Heart left ventricle (tissue), 16 donors: ENCODE data around the gene KDM2A. TPM values are rescaled to one million over a fixed set of nuclear protein-coding genes. Genes with fewer than 3 reads are reported as not detected.

ENCODE experiments used
- ATAC-seq, 4 donors: fragments of 200-7000 bp; cut with Tn5 transposase; one replicate each; pipeline ENCODE4 v1.9.1; 2020 to 2022; ENCODE audit warnings: moderate library complexity in 4 of 4, mild to moderate bottlenecking in 3 of 4, moderate number of reproducible peaks in 1 of 4
- DNase-seq, 5 donors: peaks; one replicate each; pipeline ENCODE4 v3.0.0-alpha.2; 2020
- H3K27ac ChIP-seq, 12 donors: fragments of 200-600 bp; sonication (generic) in 4 of 12; one replicate each; pipeline versions ENCODE4 v1.5.0 to v1.8.0; 2016 to 2022; ENCODE audit warnings: mild to moderate bottlenecking in 2 of 12
- H3K27me3 ChIP-seq, 9 donors: fragments of 200-600 bp; sonication (generic) in 2 of 9; one replicate each; pipeline versions ENCODE4 v1.5.1 to v1.8.0; 2016 to 2022; ENCODE audit warnings: mild to moderate bottlenecking in 3 of 9
- H3K36me3 ChIP-seq, 9 donors: fragments of 200-600 bp; sonication (generic) in 2 of 9; one replicate each; pipeline versions ENCODE4 v1.5.0 to v1.8.0; 2018 to 2022; ENCODE audit warnings: mild to moderate bottlenecking in 2 of 9
- H3K4me1 ChIP-seq, 12 donors: fragments of 200-600 bp; sonication (generic) in 4 of 12; one replicate each; pipeline versions ENCODE4 v1.5.0 to v1.8.0; 2016 to 2022; ENCODE audit warnings: mild to moderate bottlenecking in 3 of 12
- H3K4me3 ChIP-seq, 12 donors: fragments of 200-600 bp; sonication (generic) in 4 of 12; one replicate each; pipeline versions ENCODE4 v1.5.0 to v1.8.0; 2017 to 2022; ENCODE audit warnings: mild to moderate bottlenecking in 9 of 12, moderate library complexity in 4 of 12
- H3K9me3 ChIP-seq, 12 donors: fragments of 200-600 bp; sonication (generic) in 4 of 12; one replicate each; pipeline versions ENCODE4 v1.5.0 to v1.8.0; 2016 to 2022; ENCODE audit warnings: mild to moderate bottlenecking in 1 of 12
- CTCF ChIP-seq, 12 donors: fragments of 200-600 bp; sonication (generic) in 4 of 12; IDR thresholded peaks; one replicate each; pipeline versions ENCODE4 v1.5.0 to v1.8.0; 2018 to 2022; ENCODE audit warnings: antibody characterized with exemption in 12 of 12, mild to moderate bottlenecking in 5 of 12
- POLR2A ChIP-seq, 2 donors: fragments of 450-650 bp; IDR thresholded peaks; one replicate each; pipeline ENCODE4 v1.6.1; 2017; ENCODE audit warnings: antibody characterized with exemption in 2 of 2, mild to moderate bottlenecking in 2 of 2, moderate library complexity in 2 of 2
- WGBS, 4 donors: extraction: QIAGEN DNeasy Blood & Tissue Kit in 2 of 4; methylation state at CpG; one replicate each; pipeline versions ENCODE4 v1.1.5 to v1.1.7; 2013 to 2018; 5-methylcytosine and 5-hydroxymethylcytosine counted together
- intact Hi-C, 10 donors: fragments of 100-400 bp; cut with DNase I; formaldehyde crosslinking; loops; one replicate each; pipeline versions ENCODE4 v1.11.1 to v1.14.2; 2022
- long read RNA-seq, 3 donors: library from polyadenylated mRNA; unstranded; transcript quantifications; one replicate each; pipeline ENCODE4 v2.0.0, GENCODE V29; 2020 to 2021
- polyA plus RNA-seq, 2 donors: library from polyadenylated mRNA; stranded (reverse); fragments of 200-250 nt; gene quantifications; one replicate each; pipeline ENCODE4 v1.2.3, GENCODE V29; 2013
- total RNA-seq, 9 donors: library from RNA; depleted of rRNA in 2 of 9; stranded (reverse); fragments of >200 nt in 2 of 9; fragmentation: NEBNext Ultra II Directional in 3 of 9; extraction: Animal tissue kit (Norgen Biotek cat#: 25700) in 3 of 9; gene quantifications; one replicate each; pipeline versions ENCODE4 v1.1.0 to v1.2.4, GENCODE V29; 2016 to 2023
- donor health status: ischemic (EF 13 %, LVEDD 7.1; RV severe dilation, severe dysfunction).
- donor health status: healthy with polysubstance abuse.
- donor health status: DM: no; HTN: yes; CAD: no.
- donor health status: DM: no; HTN: no; CAD: no.
- donor health status: ischemic (EF 25% LVEDD 6.9; RV normal size, moderate dysfunction).
- donor health status: ischemic (EF 25% LVEDD 5.7; RV mildly dilated, moderate dysfunction).
- donor health status: healthy.
- donor health status: DM: yes; HTN: yes; CAD: no.
- donor health status: ischemic (EF 35%, LVEDD 5.7; RV mildly dilated, moderate dysfunction).
- donor health status: nonischemic (EF 11% LVEDD 7.7; RV severe dilation, severe dysfunction).
- donor health status: DM: yes; HTN: yes; CAD: no.
- donor health status: PGD.
- donor health status: ischemic (EF 29% LVEDD 5.4; RV normal size, mild dysfunction).
- donor health status: nonischemic (EF 23%, LVEDD 6.1; RV moderate dilation, normal function).

KDM2A gene
- total RNA-seq (10 to 100 TPM; 26.7 to 66.4 (median 38.6) TPM), polyA plus RNA-seq (10 to 100 TPM; 23.4 to 33.5 TPM)
- long read RNA-seq, donor 1, partial matches to known transcripts: 3 of 10 reads
- long read RNA-seq, donor 1, other reads (novel, unspliced or antisense): 6 of 10 reads
- long read RNA-seq, donor 2, partial matches to known transcripts: 4 of 17 reads
- long read RNA-seq, donor 2, other reads (novel, unspliced or antisense): 13 of 17 reads
- long read RNA-seq, donor 3, partial matches to known transcripts: 3 of 12 reads
- long read RNA-seq, donor 3, other reads (novel, unspliced or antisense): 8 of 12 reads

GRCh38 chr11:67118801-67119584, at the start of gene KDM2A:
KDM2A (plus strand) TSS chr11:67119263; CDS start chr11:67121317, 2,054 bp downstream.
- DNase-seq (peak; percentile 99 to 100 (median 99)), ATAC-seq (peak; percentile 93 to 95 (median 95))
- peak within 1 kb of the TSS; percentile 91 to 99 (median 98) for H3K27ac ChIP-seq
- peak within 1 kb of the TSS; percentile 77 to 99 (median 98) for H3K4me3 ChIP-seq
- H3K27me3 ChIP-seq: no peaks in the 10 kb centered on the region
- peaks cover 0 to 22% (median 6%) of the 10 kb centered on the region in 9 donors for H3K36me3 ChIP-seq
- intact Hi-C loops: loop anchor here in 2 of 10 donors (2.0 kb wide), 1 partner anchor 122 kb away; no protein-coding TSS in a partner anchor
- H3K4me1 ChIP-seq: peaks cover 0 to 44% (median 26%) of the 10 kb centered on the region in 12 donors
- peak in 1 of 2 donors; percentile 44 for TF ChIP-seq POLR2A (IDR thresholded peaks at IDR 0.05)
- TF ChIP-seq CTCF (IDR thresholded peaks at IDR 0.05): peak in 9 of 12 donors; percentile 7 to 58 (median 50)
- no peaks in the 10 kb centered on the region for H3K9me3 ChIP-seq
- WGBS, 4 donors: 0 to 1% (median 0%) methylated on average over 33 to 97 of the region's 97 CpGs

- peak overlapping the region in 10 of 12 donors; percentile 20 to 59 (median 41) for H3K4me3 ChIP-seq
- H3K27me3 ChIP-seq: no peaks in the 10 kb centered on the region
- ATAC-seq (peak; percentile 32 to 91 (median 84)), DNase-seq (peak; percentile 64 to 90 (median 77))
- H3K27ac ChIP-seq: no peak overlapping the region
- H3K9me3 ChIP-seq: no peaks in the 10 kb centered on the region
- 39 to 61% (median 45%) methylated on average over 25 to 53 of the region's 53 CpGs for WGBS, 4 donors
- H3K36me3 ChIP-seq: no peaks in the 10 kb centered on the region
- TF ChIP-seq POLR2A (IDR thresholded peaks at IDR 0.05): no peak
- TF ChIP-seq CTCF (IDR thresholded peaks at IDR 0.05): peak; percentile 79 to 96 (median 88)
- intact Hi-C loops: loop anchor here in 2 of 10 donors (5.0 kb wide), 1 partner anchor 379 kb away; no protein-coding TSS in a partner anchor
- peaks cover 0 to 17% (median 0%) of the 10 kb centered on the region in 12 donors for H3K4me1 ChIP-seq
Observed at GRCh38 chr11:67071420-67072284, 47.4 kb upstream of the KDM2A start.

GRCh38 chr11:67072295-67072694, 46.8 kb upstream of the KDM2A start:
- H3K9me3 ChIP-seq: no peaks in the 10 kb centered on the region
- intact Hi-C loops: loop anchor here in 2 of 10 donors (5.0 kb wide), 1 partner anchor 380 kb away; no protein-coding TSS in a partner anchor
- DNase-seq: no peak
- H3K27ac ChIP-seq: no peak overlapping the region
- no peak for TF ChIP-seq POLR2A (IDR thresholded peaks at IDR 0.05)
- no peak for TF ChIP-seq CTCF (IDR thresholded peaks at IDR 0.05)
- WGBS, 4 donors: 81 to 89% (median 86%) methylated on average over 10 to 11 of the region's 11 CpGs
- H3K4me1 ChIP-seq: peaks cover 0 to 17% (median 0%) of the 10 kb centered on the region in 12 donors
- no peaks in the 10 kb centered on the region for H3K27me3 ChIP-seq
- no peak overlapping the region for H3K4me3 ChIP-seq
- H3K36me3 ChIP-seq: no peaks in the 10 kb centered on the region
- no peak for ATAC-seq
